ENCODE data around the gene CDH8. TPM values are rescaled to one million over a fixed set of nuclear protein-coding genes. Genes with fewer than 3 reads are reported as not detected.
"Not testable (repeated sequence)": the region's sequence is repeated elsewhere in the genome, so short reads cannot be mapped to it uniquely, and the experiment has no call there.

The CDH8 gene
- total and polyA plus RNA-seq, 3 donors from 2014 or later: 0.83 to 2.8 (median 0.87) TPM

- 52 to 69% methylated on average over 2 of the region's 2 CpGs for WGBS, 2 donors
- no peak for DNase-seq
- Histone ChIP-seq H3K9me3 (no peaks in the 10 kb centered on the region), H3K27ac (no peak overlapping the region), H3K4me3 (no peak overlapping the region), H3K27me3 (no peaks in the 10 kb centered on the region), H3K4me1 (no peaks in the 10 kb centered on the region), H3K36me3 (ENCODE audit: low read depth, missing control alignments) (no peaks in the 10 kb centered on the region)
- intact Hi-C loops (cut with DNase I; ENCODE audit: low total_unique reads): no loop called here
- no peak for TF ChIP-seq POLR2A (IDR thresholded peaks at IDR 0.05)
- TF ChIP-seq, protein P1, sequence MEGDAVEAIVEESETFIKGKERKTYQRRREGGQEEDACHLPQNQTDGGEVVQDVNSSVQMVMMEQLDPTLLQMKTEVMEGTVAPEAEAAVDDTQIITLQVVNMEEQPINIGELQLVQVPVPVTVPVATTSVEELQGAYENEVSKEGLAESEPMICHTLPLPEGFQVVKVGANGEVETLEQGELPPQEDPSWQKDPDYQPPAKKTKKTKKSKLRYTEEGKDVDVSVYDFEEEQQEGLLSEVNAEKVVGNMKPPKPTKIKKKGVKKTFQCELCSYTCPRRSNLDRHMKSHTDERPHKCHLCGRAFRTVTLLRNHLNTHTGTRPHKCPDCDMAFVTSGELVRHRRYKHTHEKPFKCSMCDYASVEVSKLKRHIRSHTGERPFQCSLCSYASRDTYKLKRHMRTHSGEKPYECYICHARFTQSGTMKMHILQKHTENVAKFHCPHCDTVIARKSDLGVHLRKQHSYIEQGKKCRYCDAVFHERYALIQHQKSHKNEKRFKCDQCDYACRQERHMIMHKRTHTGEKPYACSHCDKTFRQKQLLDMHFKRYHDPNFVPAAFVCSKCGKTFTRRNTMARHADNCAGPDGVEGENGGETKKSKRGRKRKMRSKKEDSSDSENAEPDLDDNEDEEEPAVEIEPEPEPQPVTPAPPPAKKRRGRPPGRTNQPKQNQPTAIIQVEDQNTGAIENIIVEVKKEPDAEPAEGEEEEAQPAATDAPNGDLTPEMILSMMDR (IDR thresholded peaks at IDR 0.05): no peak
Measured at GRCh38 chr16:61791464-61791863, 244.8 kb downstream of the CDH8 start.

GRCh38 chr16:61781855-61782254 lies 254.4 kb downstream of the CDH8 start:
- 96 to 97% methylated on average over 16 of the region's 16 CpGs for WGBS, 2 donors

GRCh38 chr16:61780161-61780560 lies 256.1 kb downstream of the CDH8 start:
- H3K4me1 ChIP-seq: no peaks in the 10 kb centered on the region
- H3K36me3 ChIP-seq (ENCODE audit: low read depth, missing control alignments): no peaks in the 10 kb centered on the region
- H3K4me3 ChIP-seq: no peak overlapping the region
- 53 to 55% methylated on average over 1 of the region's 1 CpG for WGBS, 2 donors
- no peak overlapping the region for H3K27ac ChIP-seq
- no peaks in the 10 kb centered on the region for H3K27me3 ChIP-seq
- TF ChIP-seq, protein P1 (IDR thresholded peaks at IDR 0.05): no peak
- TF ChIP-seq POLR2A (IDR thresholded peaks at IDR 0.05): no peak
- DNase-seq: no peak
- no peaks in the 10 kb centered on the region for H3K9me3 ChIP-seq
- intact Hi-C loops (cut with DNase I; ENCODE audit: low total_unique reads): no loop called here

More at GRCh38 chr16:61781855-61782254, 254.4 kb downstream of the CDH8 start:
- H3K27me3 ChIP-seq; DNase-seq; H3K27ac ChIP-seq; H3K4me3 ChIP-seq; H3K36me3 ChIP-seq (ENCODE audit: low read depth, missing control alignments); H3K4me1 ChIP-seq; H3K9me3 ChIP-seq; intact Hi-C loops (cut with DNase I; ENCODE audit: low total_unique reads): not testable (repeated sequence)

DNA sequence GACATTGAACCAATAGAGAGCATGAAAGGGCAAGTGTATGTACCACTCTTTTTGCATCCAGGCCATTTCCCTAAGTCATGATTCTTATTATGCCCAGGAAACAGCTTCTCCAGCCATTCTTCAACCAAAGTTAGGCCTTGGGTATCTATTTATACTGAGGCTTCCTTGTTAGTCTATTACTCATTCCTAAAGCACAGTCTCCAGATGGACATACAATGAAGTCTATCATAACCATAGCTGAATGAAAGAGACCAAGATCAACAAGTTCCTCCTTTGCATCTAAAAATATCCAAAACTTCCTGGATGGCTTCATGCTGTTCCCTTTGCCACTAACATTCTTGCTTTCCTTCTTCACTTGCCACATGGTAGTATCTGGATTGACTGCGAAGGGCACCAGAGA lies 265.9 kb downstream of the CDH8 start:
- Histone ChIP-seq H3K27ac (no peak overlapping the region), H3K4me3 (no peak overlapping the region), H3K27me3 (no peaks in the 10 kb centered on the region), H3K36me3 (ENCODE audit: low read depth, missing control alignments) (no peaks in the 10 kb centered on the region), H3K4me1 (no peaks in the 10 kb centered on the region), H3K9me3 (no peaks in the 10 kb centered on the region)
- TF ChIP-seq POLR2A (IDR thresholded peaks at IDR 0.05): no peak
- TF ChIP-seq, protein P1 (IDR thresholded peaks at IDR 0.05): no peak
- intact Hi-C loops (cut with DNase I; ENCODE audit: low total_unique reads): no loop called here
- 83 to 91% methylated on average over 1 of the region's 1 CpG for WGBS, 2 donors
- no peak for DNase-seq

DNA sequence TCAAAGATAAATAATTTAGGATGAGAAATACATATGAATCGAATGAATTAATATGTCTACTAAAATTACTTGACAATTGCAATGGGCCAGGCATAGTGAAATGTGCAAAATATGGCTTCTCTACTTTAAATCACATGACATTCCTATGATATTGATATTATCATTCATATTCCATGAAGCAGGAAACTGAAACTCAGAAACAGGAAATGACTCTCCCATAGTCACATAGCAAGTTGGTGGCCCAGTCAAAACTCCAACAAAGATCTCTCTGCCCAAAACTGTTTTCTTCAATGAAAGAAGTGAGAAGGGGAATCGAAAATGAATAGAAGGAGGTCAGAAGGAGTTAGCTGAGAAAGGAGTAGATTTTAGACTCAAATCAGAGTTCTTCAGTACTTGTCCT lies 272.2 kb downstream of the CDH8 start:
- Histone ChIP-seq H3K4me3 (no peak overlapping the region), H3K9me3 (no peaks in the 10 kb centered on the region), H3K36me3 (ENCODE audit: low read depth, missing control alignments) (no peaks in the 10 kb centered on the region), H3K27ac (no peak overlapping the region), H3K27me3 (no peaks in the 10 kb centered on the region), H3K4me1 (no peaks in the 10 kb centered on the region)
- 87 to 95% methylated on average over 2 of the region's 2 CpGs for WGBS, 2 donors
- no peak for TF ChIP-seq POLR2A (IDR thresholded peaks at IDR 0.05)
- no peak for DNase-seq
- intact Hi-C loops (cut with DNase I; ENCODE audit: low total_unique reads): no loop called here

- Histone ChIP-seq H3K27ac (no peak overlapping the region), H3K4me3 (no peak overlapping the region), H3K9me3 (no peaks in the 10 kb centered on the region), H3K36me3 (ENCODE audit: low read depth, missing control alignments) (no peaks in the 10 kb centered on the region), H3K4me1 (no peaks in the 10 kb centered on the region), H3K27me3 (no peaks in the 10 kb centered on the region)
- TF ChIP-seq, protein P1 (IDR thresholded peaks at IDR 0.05): no peak
- TF ChIP-seq POLR2A (IDR thresholded peaks at IDR 0.05): no peak
- 75 to 77% methylated on average over 3 of the region's 3 CpGs for WGBS, 2 donors
- DNase-seq: no peak
- intact Hi-C loops (cut with DNase I; ENCODE audit: low total_unique reads): no loop called here
Measured at GRCh38 chr16:61763013-61763412, 273.2 kb downstream of the CDH8 start.

All from testis (tissue), 3 donors.